HG02763 (cell line): ENCODE measurements around the gene CCDC9.
"Not testable (repeated sequence)": the region's sequence is repeated elsewhere in the genome, so short reads cannot be mapped to it uniquely, and the experiment has no call there.

ENCODE experiments used
- ATAC-seq: cut with Tn5 transposase; IDR thresholded peaks from one replicate; pipeline ENCODE4 v1.9.1; 2021; ENCODE audit warnings: mild to moderate bottlenecking, moderate library complexity; ENCODE audit not compliant: unreplicated experiment

Gene CCDC9

DNA sequence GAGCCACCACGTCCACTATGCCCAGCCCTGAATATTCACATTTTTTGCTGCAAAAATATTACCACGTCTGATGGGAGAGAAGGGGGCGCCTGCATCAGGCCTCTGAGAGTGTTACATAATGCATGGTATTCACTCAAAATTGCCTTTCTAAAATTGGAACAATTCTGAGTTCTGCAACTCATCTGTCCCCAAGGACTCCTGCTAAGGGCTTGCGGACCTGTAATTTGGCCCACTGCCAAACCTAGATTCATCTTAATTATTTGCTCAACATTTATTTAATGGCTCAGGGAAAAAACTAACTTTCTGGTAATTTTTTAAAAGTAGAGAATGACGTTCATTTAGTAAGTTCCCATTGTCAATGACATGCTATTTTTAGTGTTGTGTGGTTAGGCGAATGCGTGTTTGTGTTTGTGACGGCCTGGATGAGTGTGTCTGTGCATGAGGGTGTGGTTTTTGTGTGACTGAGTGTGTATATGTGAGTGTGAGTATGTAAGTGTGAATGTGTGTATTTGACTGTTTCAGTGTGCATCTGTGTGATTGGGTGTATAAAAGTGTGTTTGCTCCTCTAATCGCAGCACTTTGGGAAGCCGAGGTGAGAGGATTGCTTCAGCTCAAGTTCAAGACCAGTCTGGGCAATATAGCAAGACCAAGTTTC lies 27.2 kb downstream of the CCDC9 start:
- ATAC-seq, result no peak

DNA sequence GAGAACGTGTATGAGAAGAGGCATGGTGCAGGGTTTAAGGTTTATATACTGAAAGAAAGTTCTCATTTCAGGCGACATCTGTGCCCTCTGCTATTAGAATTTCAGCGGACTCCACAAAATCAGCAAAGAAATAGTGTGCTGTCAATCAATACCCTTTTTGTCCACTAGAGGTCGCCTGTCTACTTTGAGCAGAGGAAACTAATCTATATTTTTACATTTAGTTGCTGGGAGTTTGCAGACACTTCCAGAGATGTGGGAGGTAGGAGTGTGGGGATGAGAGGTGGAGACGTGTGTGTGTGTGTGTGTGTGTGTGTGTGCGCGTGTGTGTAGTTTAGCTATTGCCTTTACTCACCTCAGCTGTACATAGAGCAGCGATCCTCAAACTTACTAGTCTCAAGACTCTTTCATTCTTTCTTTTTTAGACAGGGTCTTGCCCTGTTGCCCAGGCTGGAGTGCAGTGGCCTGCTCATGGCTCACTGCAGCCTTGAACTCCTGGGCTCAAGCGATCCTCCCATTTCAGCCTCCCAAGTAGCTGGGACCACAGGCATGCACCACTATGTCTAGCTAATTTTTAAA lies 28.1 kb downstream of the CCDC9 start:
- ATAC-seq, result no peak

DNA sequence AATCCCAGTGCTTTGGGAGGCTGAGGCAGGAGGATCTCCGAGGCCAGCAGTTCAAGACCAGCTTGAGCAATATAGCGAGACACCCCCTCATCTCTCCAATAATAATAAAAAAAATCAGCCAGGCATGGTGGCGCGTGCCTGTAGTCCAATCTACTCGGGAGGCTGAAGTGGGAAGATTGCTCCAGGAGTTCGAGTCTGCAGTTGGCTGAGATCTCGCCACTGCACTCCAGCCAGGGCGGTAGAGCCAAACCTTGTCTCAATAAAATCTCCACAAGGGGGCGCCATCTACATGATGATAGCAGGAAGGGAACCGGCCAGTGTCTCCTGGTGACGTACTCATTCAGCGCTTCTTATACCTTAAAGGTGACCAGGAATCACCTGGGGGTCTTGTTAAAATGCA lies 39.7 kb downstream of the CCDC9 start:
- ATAC-seq, result peak; percentile 50

DNA sequence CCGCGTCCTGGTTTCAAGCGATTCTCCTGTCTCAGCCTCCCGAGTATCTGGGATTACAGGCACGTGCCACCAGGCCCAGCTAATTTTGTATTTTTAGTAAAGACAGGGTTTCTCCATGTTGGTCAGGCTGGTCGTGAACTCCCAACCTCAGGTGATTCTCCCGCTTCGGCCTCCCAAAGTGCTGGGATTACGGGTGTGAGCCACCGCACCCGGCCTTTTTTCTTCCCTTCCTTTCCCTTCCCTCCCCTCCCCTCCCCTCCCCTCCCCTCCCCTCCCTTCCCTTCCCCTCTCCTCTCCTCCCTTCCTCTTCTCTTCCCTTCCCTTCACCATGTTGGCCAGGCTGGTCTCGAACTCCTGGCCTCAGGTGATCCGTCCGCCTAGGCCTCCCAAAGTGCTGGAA lies 44.5 kb downstream of the CCDC9 start:
- ATAC-seq, result not testable (repeated sequence)

DNA sequence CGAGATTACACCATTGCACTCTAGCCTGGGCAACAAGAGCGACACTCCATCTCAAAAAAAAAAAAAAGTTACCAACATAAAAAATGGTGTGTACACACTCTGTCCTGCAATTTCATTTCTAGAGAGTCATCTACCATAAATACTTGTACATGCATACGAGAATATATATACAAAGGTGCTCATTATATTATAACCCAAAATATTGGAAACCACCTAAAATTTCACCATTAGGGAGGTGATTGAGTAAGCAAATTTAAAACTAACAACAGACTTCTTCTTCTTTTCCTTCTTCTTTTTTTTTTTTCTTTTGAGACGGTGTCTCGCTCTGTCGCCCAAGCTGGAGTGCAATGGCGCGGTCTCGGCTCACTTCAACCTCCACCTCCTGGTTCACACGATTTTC lies 45.9 kb downstream of the CCDC9 start:
- ATAC-seq, result no peak

DNA sequence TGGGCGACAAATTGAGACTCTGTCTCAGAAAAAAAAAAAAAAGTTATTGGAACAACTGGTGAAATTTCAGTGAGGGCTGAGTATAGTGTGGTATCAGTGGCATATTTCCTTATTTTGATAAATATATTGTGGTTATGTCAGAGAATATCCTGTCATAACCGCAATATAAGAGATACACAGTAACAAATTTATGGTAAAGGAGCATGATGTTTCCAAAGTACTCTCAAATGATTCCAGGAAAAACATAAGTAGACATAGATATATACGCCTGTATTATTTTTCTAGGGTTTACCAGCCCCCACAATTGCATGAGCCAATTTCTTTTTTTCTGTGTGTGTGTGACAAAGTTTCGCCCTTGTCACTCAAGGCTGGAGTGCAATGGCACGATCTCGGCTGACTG lies 47.6 kb downstream of the CCDC9 start:
- no peak for ATAC-seq

DNA sequence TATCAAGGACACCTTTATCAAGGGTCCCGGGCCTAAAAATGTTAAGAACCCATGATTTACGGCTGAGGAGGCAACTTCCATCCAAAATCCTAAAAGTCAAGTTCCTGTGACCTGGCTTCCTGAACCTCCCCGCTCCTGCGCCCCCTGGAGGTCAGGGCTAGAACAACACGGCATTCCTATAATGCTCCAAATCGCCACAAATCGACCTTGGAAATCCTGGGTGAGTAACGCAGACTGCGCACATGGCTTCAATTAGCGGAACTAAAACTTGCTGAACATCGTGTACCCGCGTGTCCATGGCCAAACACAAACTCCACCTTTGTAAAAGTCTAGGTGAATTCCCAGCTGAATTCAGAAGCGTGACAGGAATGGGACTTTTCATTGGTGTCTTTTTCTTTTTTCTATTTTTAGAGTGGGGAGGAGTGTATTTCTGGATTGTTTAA lies 49.0 kb downstream of the CCDC9 start:
- no peak for ATAC-seq

DNA sequence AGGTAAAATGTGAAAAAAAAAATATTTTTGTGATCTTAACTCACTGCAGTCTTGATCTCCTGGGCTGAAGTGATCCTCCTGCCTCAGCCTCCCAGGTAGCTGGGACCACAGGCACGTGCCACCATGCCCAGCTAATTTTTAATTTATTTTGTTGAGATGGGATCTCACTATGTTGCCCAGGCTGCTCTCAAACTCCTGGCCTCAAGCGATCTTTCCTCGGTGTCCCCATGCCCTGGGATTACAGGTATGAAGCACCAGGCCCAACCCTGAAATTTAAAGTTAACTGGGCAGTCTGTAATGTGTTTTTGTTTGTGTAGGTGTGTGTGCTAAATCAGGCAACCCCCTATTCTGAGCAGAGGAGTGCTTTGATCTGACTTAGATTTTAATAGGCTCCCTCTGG lies 50.0 kb downstream of the CCDC9 start:
- ATAC-seq, result no peak

DNA sequence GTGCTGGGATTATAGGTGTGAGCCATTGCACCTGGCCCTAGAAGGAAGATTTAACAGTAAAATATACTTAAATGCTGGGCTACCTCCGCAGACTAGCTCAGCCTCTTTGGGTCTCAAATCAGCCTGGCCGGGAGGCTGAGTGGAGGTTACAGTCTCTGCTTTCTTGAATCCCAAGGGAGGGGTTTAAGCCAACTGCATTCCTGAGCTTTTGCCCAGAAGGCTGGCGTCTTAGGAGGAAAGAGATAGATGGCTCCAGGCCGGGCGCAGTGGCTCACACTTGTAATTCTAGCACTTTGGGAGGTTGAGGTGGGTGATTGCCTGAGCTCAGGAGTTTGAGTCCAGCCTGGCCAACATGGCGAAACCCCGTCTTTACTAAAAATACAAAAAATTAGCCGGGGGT lies 52.7 kb downstream of the CCDC9 start:
- no peak for ATAC-seq

DNA sequence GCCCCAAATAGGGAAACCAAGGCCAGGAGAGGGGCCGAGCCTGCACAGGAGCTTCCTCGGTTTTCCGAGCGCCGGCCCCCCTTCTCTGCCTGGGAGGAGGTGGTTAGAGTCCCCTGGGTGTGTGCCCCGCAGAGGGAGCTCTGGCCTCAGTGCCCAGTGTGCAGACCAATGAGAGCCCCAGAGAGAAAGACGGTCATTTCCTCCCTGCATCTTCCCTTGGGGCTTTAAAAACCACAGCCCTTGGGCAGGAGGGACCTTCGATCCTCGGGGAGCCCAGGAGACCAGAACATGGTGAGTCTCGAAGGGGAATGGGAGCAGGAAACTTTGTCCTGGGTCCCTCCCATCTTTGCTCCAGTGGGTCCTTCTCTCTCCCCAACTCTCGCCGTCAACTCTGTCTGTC lies 53.3 kb downstream of the CCDC9 start, which contains the start of gene C5AR1:
TSS of gene C5AR1 (plus strand) at position 254 of the 400 bp plus-strand sequence. CDS start at position 289, 35 bp downstream.
- no peak for ATAC-seq

DNA sequence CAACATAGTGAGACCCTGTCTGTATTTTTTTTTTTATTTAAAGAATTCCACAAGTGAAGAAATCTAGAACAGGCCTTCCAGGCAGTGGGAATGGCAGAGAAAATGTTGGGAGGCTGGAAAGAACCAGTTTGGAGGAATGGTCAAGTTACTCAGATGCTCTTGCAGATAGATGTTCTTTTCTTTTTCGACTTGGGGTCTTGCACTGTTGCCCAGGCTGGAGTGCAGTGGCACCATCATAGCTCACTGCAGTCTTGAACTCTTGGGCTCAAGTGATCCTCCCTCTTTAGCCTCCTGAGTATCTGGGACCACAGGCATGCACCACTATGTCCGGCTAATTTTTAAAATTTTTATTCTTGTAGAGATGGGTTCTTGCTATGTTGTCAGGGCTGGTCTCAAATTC lies 54.0 kb downstream of the CCDC9 start:
- no peak for ATAC-seq

DNA sequence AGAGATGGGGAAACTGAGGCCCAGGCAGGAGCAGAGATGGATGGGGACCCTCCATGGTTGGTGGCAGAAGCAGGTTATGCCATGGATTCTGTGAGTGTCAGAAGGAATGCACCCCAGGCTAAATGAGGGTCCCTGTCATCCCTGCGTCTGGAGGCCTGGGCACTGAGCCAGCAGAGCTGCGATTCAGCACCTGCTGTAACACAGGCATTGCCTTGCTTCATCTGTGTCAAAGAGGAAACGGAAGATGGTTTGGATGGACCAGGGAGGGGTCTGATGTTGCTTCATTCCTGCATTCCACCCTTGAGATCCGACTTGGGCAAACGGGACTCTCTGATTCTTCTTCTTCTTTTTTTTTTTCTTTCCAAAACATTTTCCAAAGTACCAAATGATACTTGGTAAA lies 54.5 kb downstream of the CCDC9 start:
- no peak for ATAC-seq

DNA sequence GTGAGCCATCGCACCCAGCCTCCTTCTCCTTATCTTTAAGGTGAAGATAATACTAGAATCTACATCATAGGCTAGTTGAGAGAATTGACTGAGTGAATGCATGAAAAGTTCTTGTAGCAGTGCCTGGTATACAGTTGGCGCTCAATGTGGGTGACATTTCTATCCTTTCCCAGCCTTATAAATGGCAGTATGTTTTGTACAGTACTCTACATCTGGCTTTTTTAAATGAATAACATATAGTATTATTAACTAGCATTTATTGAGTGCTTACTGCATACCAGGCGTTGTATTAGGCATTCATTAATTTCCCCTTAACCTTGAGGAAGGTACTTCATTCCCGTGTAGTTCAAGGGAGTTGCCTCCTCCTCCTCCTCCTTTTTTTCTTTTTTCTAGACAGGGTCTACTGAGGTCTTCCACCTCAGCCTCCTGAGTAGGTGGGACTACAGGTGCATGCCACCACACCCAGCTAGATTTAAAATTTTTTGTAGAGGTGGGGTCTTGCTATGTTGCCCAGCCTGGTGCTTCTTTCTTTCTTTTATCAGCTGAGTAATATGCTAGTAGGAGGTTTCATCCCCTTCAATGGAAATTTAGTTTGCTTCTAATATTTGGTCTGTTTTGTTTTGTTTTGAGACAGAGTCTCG lies 56.2 kb downstream of the CCDC9 start:
- no peak for ATAC-seq

DNA sequence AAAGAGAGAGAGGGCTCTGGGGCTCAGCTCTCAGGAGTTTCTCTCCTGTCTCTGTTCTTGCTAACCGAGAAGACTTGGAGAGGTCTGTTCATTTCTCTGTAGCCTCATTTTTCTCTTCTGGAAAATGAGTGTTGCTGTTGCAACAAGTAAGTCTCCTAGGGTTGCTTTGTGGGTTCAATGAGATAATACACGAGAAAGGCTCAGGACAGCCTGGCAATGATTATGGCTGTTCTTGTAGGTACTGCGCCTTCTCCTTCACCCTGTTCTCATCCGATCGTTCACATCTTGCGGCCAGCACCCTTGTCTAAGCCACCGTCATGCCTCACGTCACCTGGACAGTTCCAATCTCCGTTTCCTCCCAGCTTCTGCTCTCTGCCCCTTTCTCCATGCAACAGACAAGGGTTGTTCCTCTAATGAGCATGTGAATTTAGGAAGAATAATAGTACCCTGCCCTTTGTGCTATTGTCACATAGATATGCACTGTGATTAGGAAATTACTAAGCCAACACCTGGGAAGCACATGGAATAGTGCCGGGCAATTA lies 57.5 kb downstream of the CCDC9 start:
- no peak for ATAC-seq

DNA sequence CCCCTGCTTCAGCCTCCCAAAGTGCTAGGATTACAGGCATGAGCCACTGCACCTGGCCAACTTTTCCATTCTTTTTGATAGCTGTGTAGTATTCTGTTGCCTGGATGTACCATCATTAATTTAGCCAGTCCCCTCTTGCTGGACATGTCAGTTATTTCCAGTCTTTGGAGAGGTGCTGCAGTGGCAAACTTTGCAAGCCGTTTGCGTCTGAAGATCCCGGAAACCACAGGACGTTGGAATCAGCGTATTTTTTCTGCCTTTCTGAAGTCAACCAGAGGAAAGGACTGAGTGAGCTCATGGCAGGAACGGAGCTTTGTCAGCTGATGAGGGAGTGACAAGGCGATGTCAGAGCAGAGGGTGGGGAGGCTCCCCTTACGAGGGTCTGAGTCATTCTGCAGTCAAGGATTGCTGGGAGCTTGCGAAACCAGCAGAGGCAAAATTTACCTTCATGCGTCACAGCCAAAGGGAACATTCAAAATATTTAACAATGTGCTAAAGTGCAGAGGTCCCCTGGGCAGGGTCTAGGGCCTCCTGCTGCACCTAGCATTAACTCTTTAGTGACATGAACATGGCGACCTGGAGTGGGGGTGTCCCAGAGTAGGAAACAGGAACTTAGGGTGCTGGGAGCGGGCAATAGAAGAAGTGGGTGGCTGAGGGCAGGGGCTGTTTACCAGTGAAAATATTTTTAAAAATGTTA lies 58.9 kb downstream of the CCDC9 start:
- no peak for ATAC-seq

DNA sequence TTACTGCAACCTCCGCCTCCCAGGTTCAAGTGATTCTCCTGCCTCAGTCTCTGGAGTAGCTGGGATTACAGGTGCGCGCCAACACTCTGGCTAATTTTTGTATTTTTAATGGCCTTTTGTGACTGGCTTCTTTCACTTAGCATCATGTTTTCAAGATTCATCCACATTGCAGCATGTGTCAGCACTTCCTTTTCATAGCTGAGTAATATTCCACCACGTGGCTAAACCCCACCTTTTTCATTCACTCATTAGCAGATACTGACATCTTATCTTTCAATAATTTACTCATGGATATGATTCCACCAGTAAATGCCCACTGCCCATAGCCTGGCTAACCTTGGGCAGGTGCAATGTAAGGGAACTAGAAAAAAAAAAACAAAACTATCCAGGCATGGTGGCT lies 60.2 kb downstream of the CCDC9 start:
- ATAC-seq, result no peak

DNA sequence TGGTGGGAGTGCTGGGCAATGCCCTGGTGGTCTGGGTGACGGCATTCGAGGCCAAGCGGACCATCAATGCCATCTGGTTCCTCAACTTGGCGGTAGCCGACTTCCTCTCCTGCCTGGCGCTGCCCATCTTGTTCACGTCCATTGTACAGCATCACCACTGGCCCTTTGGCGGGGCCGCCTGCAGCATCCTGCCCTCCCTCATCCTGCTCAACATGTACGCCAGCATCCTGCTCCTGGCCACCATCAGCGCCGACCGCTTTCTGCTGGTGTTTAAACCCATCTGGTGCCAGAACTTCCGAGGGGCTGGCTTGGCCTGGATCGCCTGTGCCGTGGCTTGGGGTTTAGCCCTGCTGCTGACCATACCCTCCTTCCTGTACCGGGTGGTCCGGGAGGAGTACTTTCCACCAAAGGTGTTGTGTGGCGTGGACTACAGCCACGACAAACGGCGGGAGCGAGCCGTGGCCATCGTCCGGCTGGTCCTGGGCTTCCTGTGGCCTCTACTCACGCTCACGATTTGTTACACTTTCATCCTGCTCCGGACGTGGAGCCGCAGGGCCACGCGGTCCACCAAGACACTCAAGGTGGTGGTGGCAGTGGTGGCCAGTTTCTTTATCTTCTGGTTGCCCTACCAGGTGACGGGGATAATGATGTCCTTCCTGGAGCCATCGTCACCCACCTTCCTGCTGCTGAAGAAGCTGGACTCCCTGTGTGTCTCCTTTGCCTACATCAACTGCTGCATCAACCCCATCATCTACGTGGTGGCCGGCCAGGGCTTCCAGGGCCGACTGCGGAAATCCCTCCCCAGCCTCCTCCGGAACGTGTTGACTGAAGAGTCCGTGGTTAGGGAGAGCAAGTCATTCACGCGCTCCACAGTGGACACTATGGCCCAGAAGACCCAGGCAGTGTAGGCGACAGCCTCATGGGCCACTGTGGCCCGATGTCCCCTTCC lies 63.9 kb downstream of the CCDC9 start:
- no peak for ATAC-seq
